Measurements from ENCODE around the gene SNAI1.

GRCh38 chr20:50017576-50018248, 34.9 kb downstream of the SNAI1 start:
- TF ChIP-seq EZH2phosphoT487 (IDR thresholded peaks at IDR 0.05; ENCODE audit: borderline replicate concordance, low read depth, low read length) (no peak), CTCF (conservative IDR thresholded peaks at IDR 0.05; ENCODE audit: low read length) (no peak)

All from OCI-LY7 (cell line).